WTC11 (cell line): ENCODE data around the gene PTPRN2. TPM values are rescaled to one million over a fixed set of nuclear protein-coding genes. Genes with fewer than 3 reads are reported as not detected.

Source experiments
- ATAC-seq: fragments of 200-7000 bp; cut with Tn5 transposase; 2 replicates; pipeline ENCODE4 v1.10.0; 2021; ENCODE audit warnings: mild to moderate bottlenecking, moderate library complexity
- CTCF ChIA-PET: fragments of 300-600 bp; sonication (Branson Sonifier 250); formaldehyde crosslinking; loops from one replicate; lab custom pipeline; 2021; ENCODE audit warnings: antibody characterized with exemption; lab: Charles Lee
- POLR2A ChIA-PET: fragments of 350-600 bp; sonication (Branson Sonifier 250); formaldehyde crosslinking; loops from one replicate; lab custom pipeline; 2021; ENCODE audit warnings: antibody characterized with exemption; lab: Charles Lee
- DNase-seq: peaks from one replicate; pipeline ENCODE4 v3.0.0; 2021; ENCODE audit warnings: low spot score
- H3K27ac Mint-ChIP-seq: 2 replicates; pipeline ENCODE4 v1.8.0; 2021; ENCODE audit warnings: mixed read lengths
- H3K27me3 Mint-ChIP-seq: 2 replicates; pipeline ENCODE4 v1.8.0; 2021; ENCODE audit warnings: low read depth, mild to moderate bottlenecking, moderate library complexity, mixed read lengths
- H3K36me3 Mint-ChIP-seq: 2 replicates; pipeline ENCODE4 v1.8.0; 2021; ENCODE audit warnings: mixed read lengths
- H3K4me1 Mint-ChIP-seq: 2 replicates; pipeline ENCODE4 v1.8.0; 2022; ENCODE audit warnings: mixed read lengths
- H3K4me3 Mint-ChIP-seq: 2 replicates; pipeline ENCODE4 v1.8.0; 2021; ENCODE audit warnings: mild to moderate bottlenecking, moderate library complexity, mixed read lengths
- H3K9me3 Mint-ChIP-seq: 2 replicates; pipeline ENCODE4 v1.8.0; 2021; ENCODE audit warnings: mixed read lengths
- CBFB ChIP-seq: sonication (generic); formaldehyde crosslinking; IDR thresholded peaks from 2 replicates; pipeline ENCODE4 v1.8.1; 2022; ENCODE audit warnings: mild to moderate bottlenecking, low read depth, missing genetic modification reagents
- E2F1 ChIP-seq: sonication (generic); formaldehyde crosslinking; IDR thresholded peaks from 2 replicates; pipeline ENCODE4 v1.8.0; 2022; ENCODE audit warnings: mild to moderate bottlenecking, missing genetic modification reagents
- E2F4 ChIP-seq: sonication (generic); formaldehyde crosslinking; IDR thresholded peaks from 2 replicates; pipeline ENCODE4 v1.8.1; 2022; ENCODE audit warnings: low read depth, mild to moderate bottlenecking, moderate library complexity, missing genetic modification reagents, borderline replicate concordance
- EMX1 ChIP-seq: fragments of 250-450 bp; sonication (Bioruptor Pico); IDR thresholded peaks from 2 replicates; pipeline ENCODE4 v1.8.0; 2021; ENCODE audit warnings: mild to moderate bottlenecking
- FOXJ3 ChIP-seq: sonication (generic); formaldehyde crosslinking; IDR thresholded peaks from 2 replicates; pipeline ENCODE4 v1.9.0; 2021; ENCODE audit warnings: missing genetic modification reagents, mild to moderate bottlenecking, borderline replicate concordance
- FOXP1 ChIP-seq: sonication (generic); formaldehyde crosslinking; IDR thresholded peaks from 2 replicates; pipeline ENCODE4 v1.8.0; 2022; ENCODE audit warnings: missing genetic modification reagents, mild to moderate bottlenecking, moderate library complexity, borderline replicate concordance
- IRF1 ChIP-seq: sonication (generic); formaldehyde crosslinking; IDR thresholded peaks from 2 replicates; pipeline ENCODE4 v1.8.0; 2023; ENCODE audit warnings: missing genetic modification reagents
- NR2C2 ChIP-seq: sonication (generic); formaldehyde crosslinking; IDR thresholded peaks from 2 replicates; pipeline ENCODE4 v1.8.0; 2022; ENCODE audit warnings: mild to moderate bottlenecking, missing genetic modification reagents
- PRDM15 ChIP-seq: sonication (generic); formaldehyde crosslinking; IDR thresholded peaks from 2 replicates; pipeline ENCODE4 v1.8.0; 2022; ENCODE audit warnings: missing genetic modification reagents
- PRRX2 ChIP-seq: fragments of 250-450 bp; sonication (Bioruptor Pico); IDR thresholded peaks from 2 replicates; pipeline ENCODE4 v1.8.0; 2021; ENCODE audit warnings: mild to moderate bottlenecking
- RORB ChIP-seq: fragments of 250-450 bp; sonication (Bioruptor Pico); IDR thresholded peaks from 2 replicates; pipeline ENCODE4 v1.9.0; 2021; ENCODE audit warnings: mild to moderate bottlenecking
- SOX15 ChIP-seq: fragments of 250-450 bp; sonication (Bioruptor Pico); IDR thresholded peaks from 2 replicates; pipeline ENCODE4 v1.9.0; 2021; ENCODE audit warnings: mild to moderate bottlenecking
- TEAD1 ChIP-seq: sonication (generic); formaldehyde crosslinking; IDR thresholded peaks from 2 replicates; pipeline ENCODE4 v1.8.0; 2022; ENCODE audit warnings: mild to moderate bottlenecking, missing genetic modification reagents
- TP53 ChIP-seq: sonication (generic); formaldehyde crosslinking; IDR thresholded peaks from 2 replicates; pipeline ENCODE4 v1.8.1; 2023; ENCODE audit warnings: mild to moderate bottlenecking, missing genetic modification reagents
- ZBTB43 ChIP-seq: sonication (generic); formaldehyde crosslinking; IDR thresholded peaks from 2 replicates; pipeline ENCODE4 v1.8.1; 2023; ENCODE audit warnings: mild to moderate bottlenecking, missing genetic modification reagents
- ZMAT4 ChIP-seq: fragments of 250-450 bp; sonication (Bioruptor Pico); IDR thresholded peaks from 2 replicates; pipeline ENCODE4 v1.9.0; 2021; ENCODE audit warnings: mild to moderate bottlenecking
- ZNF425 ChIP-seq: fragments of 250-450 bp; sonication (Bioruptor Pico); conservative IDR thresholded peaks from 2 replicates; pipeline ENCODE4 v1.9.0; 2021; ENCODE audit warnings: mild to moderate bottlenecking
- total RNA-seq: library from RNA; stranded (reverse); gene quantifications from 3 replicates; pipeline ENCODE4 v1.2.3, GENCODE V29; 2021

The PTPRN2 gene
- total RNA-seq, 1 experiment from 2014 or later = 4.7 TPM

- Mint-ChIP-seq H3K9me3 (peaks cover 20% of the 10 kb centered on the region), H3K27ac (no peak overlapping the region), H3K27me3 (no peaks in the 10 kb centered on the region; the same call in 1 of the 2 replicates), H3K4me1 (no peaks in the 10 kb centered on the region), H3K36me3 (peaks cover 42% of the 10 kb centered on the region), H3K4me3 (no peak overlapping the region)
- CTCF ChIA-PET = no interaction called here
- DNase-seq (no peak), ATAC-seq (no peak)
- POLR2A ChIA-PET = no interaction called here
- TF ChIP-seq PRDM15 (CRISPR knock-in tag) (no peak), TP53 (CRISPR knock-in tag) (no peak), FOXP1 (CRISPR knock-in tag) (no peak), SOX15 (no peak), PRRX2 (CRISPR knock-in tag) (no peak), E2F1 (CRISPR knock-in tag) (no peak), NR2C2 (CRISPR knock-in tag) (no peak), EMX1 (CRISPR knock-in tag) (no peak), ZBTB43 (CRISPR knock-in tag) (no peak), ZMAT4 (CRISPR knock-in tag) (no peak), IRF1 (CRISPR knock-in tag) (no peak), CBFB (CRISPR knock-in tag) (no peak), ZNF425 (no peak), RORB (CRISPR knock-in tag) (no peak), TEAD1 (CRISPR knock-in tag) (no peak), E2F4 (CRISPR knock-in tag) (no peak), FOXJ3 (CRISPR knock-in tag) (no peak)
- TF ChIP-seq, all 79 proteins: peak for 0
Observed at GRCh38 chr7:158073845-158074840, 513.5 kb downstream of the PTPRN2 start.
